HepG2 (cell line): ENCODE results near the gene HES1. TPM values are rescaled to one million over a fixed set of nuclear protein-coding genes. Genes with fewer than 3 reads are reported as not detected.

Experiments
- ATAC-seq: fragments of 200-7000 bp; cut with Tn5 transposase; 3 replicates; pipeline ENCODE4 v1.9.1; 2020; ENCODE audit warnings: mild to moderate bottlenecking, moderate library complexity
- BruUV-seq: library from RNA; stranded (reverse); fragments of 400-500 nt; replicated peaks from 2 replicates; lab custom pipeline; 2021; lab: Mats Ljungman, UMichigan
- CTCF ChIA-PET: fragments of 300-600 bp; formaldehyde crosslinking; extraction: SDS; loops from one replicate; lab custom pipeline; 2021; ENCODE audit warnings: low total read pairs, inconsistent platforms, low intra/inter-chr PET ratio; lab: Yijun Ruan, JAX
- POLR2A ChIA-PET: fragments of 350-600 bp; sonication (Branson Sonifier 250); formaldehyde crosslinking; loops from one replicate; lab custom pipeline; 2020; ENCODE audit warnings: antibody characterized with exemption, inconsistent platforms; lab: Yijun Ruan, JAX
- DNase-seq: peaks from one replicate; pipeline ENCODE4 v3.0.0-alpha.2; 2015; ENCODE audit warnings: low spot score
- FAIRE-seq: peaks from 3 replicates; lab custom pipeline; 2011; peaks lifted over from hg19 to GRCh38; lab: Jason Lieb, UNC
- H2AFZ ChIP-seq: one replicate; pipeline ENCODE4 v1.6.1; 2011; ENCODE audit warnings: low read length, inconsistent platforms
- H3K27ac ChIP-seq: fragments of 300-600 bp; 3 replicates; pipeline ENCODE4 v1.8.0; 2011; ENCODE audit warnings: mixed run types, mild to moderate bottlenecking, mixed read lengths, low read length, inconsistent platforms; ENCODE audit not compliant: insufficient read depth; ENCODE audit errors: extremely low read length
- H3K27me3 ChIP-seq, 2 experiments: fragments of 200-600 bp in 1 of 2; 2 replicates in 1 of 2; 3 replicates in 1 of 2; pipeline versions ENCODE4 v1.6.0 to v1.8.0; 2011; ENCODE audit warnings: low read length in 2 of 2, mild to moderate bottlenecking in 2 of 2, moderate library complexity in 2 of 2, inconsistent platforms in 1 of 2; ENCODE audit not compliant: insufficient read depth in 2 of 2, control insufficient read depth in 1 of 2
- H3K36me3 ChIP-seq, 2 experiments: fragments of 200-600 bp in 1 of 2; replicated peaks in 1 of 2; 2 replicates in 1 of 2; 3 replicates in 1 of 2; pipeline versions ENCODE4 v1.5.1 to v1.8.0; 2011; ENCODE audit warnings: low read length in 2 of 2, inconsistent platforms in 1 of 2; ENCODE audit not compliant: insufficient read depth in 2 of 2, control insufficient read depth in 1 of 2
- H3K4me1 ChIP-seq: 2 replicates; pipeline ENCODE4 v1.5.1; 2012; ENCODE audit warnings: low read length, inconsistent platforms; ENCODE audit not compliant: insufficient read depth
- H3K4me2 ChIP-seq: 2 replicates; pipeline ENCODE4 v1.6.0; 2011; ENCODE audit warnings: low read depth, low read length, inconsistent platforms
- H3K4me3 ChIP-seq, 3 experiments: fragments of 200-600 bp in 1 of 3; sonication (generic), shearing (Covaris generic) in 1 of 3; replicated peaks in 1 of 3; 2 replicates each; pipeline ENCODE4 v1.5.1; 2011 to 2016; ENCODE audit warnings: low read length in 3 of 3, inconsistent platforms in 2 of 3, low read depth in 2 of 3, mild to moderate bottlenecking in 2 of 3, control low read depth in 1 of 3, mixed read lengths in 1 of 3; ENCODE audit not compliant: insufficient read depth in 1 of 3
- H3K79me2 ChIP-seq: one replicate; pipeline ENCODE4 v1.6.1; 2011; ENCODE audit warnings: low read length, inconsistent platforms; ENCODE audit not compliant: insufficient read depth
- H3K9ac ChIP-seq: 2 replicates; pipeline ENCODE4 v1.6.0; 2011; ENCODE audit warnings: mild to moderate bottlenecking, low read depth, low read length, inconsistent platforms; ENCODE audit not compliant: insufficient read depth
- H3K9me3 ChIP-seq: 2 replicates; pipeline ENCODE4 v1.5.1; 2012; ENCODE audit warnings: mild to moderate bottlenecking, low read length
- H4K20me1 ChIP-seq: 2 replicates; pipeline ENCODE4 v1.6.0; 2011; ENCODE audit warnings: inconsistent platforms, mild to moderate bottlenecking, low read length, moderate library complexity; ENCODE audit not compliant: insufficient read depth
- ATF1 ChIP-seq: IDR thresholded peaks from 2 replicates; pipeline ENCODE4 v1.6.1; 2016; ENCODE audit warnings: mild to moderate bottlenecking, control low read depth
- CC2D1A ChIP-seq: sonication (generic); formaldehyde crosslinking; IDR thresholded peaks from 2 replicates; pipeline ENCODE4 v1.8.1; 2023; ENCODE audit warnings: mild to moderate bottlenecking, missing genetic modification reagents
- FOXA3 ChIP-seq: IDR thresholded peaks from 2 replicates; pipeline ENCODE4 v1.6.1; 2016; ENCODE audit warnings: missing genetic modification reagents, missing compliant biosample characterization
- GTF3A ChIP-seq: sonication (generic); formaldehyde crosslinking; conservative IDR thresholded peaks from 2 replicates; pipeline ENCODE4 v1.4.0; 2020; ENCODE audit warnings: mild to moderate bottlenecking, missing genetic modification reagents
- HIVEP1 ChIP-seq: sonication (generic); formaldehyde crosslinking; IDR thresholded peaks from 2 replicates; pipeline ENCODE4 v1.4.0; 2020; ENCODE audit warnings: mild to moderate bottlenecking, missing genetic modification reagents
- HMG20A ChIP-seq: IDR thresholded peaks from 2 replicates; pipeline ENCODE4 v1.6.1; 2016; ENCODE audit warnings: borderline replicate concordance
- HNF4G ChIP-seq, 2 experiments: sonication (generic) in 1 of 2; formaldehyde crosslinking in 1 of 2; IDR thresholded peaks; 2 replicates each; pipeline versions ENCODE4 v1.4.0 to v1.6.1; 2011 to 2020; ENCODE audit warnings: borderline replicate concordance in 2 of 2, low read depth in 2 of 2, mild to moderate bottlenecking in 2 of 2, low read length in 1 of 2, missing genetic modification reagents in 1 of 2, moderate library complexity in 1 of 2
- KLF15 ChIP-seq: sonication (generic); formaldehyde crosslinking; IDR thresholded peaks from 2 replicates; pipeline ENCODE4 v1.8.1; 2023; ENCODE audit warnings: borderline replicate concordance, mild to moderate bottlenecking, inconsistent platforms, missing genetic modification reagents, mixed read lengths
- MAFK ChIP-seq, 2 experiments: IDR thresholded peaks in 1 of 2; conservative IDR thresholded peaks in 1 of 2; 2 replicates each; pipeline ENCODE4 v1.6.1; 2011; ENCODE audit warnings: improper control_type of control experiment in 2 of 2, low read length in 2 of 2
- NFATC3 ChIP-seq: sonication (generic); formaldehyde crosslinking; IDR thresholded peaks from 2 replicates; pipeline ENCODE4 v1.5.1; 2020; ENCODE audit warnings: mild to moderate bottlenecking, missing genetic modification reagents
- PAF1 ChIP-seq: IDR thresholded peaks from 2 replicates; pipeline ENCODE4 v1.6.1; 2016; ENCODE audit warnings: missing genetic modification reagents, missing compliant biosample characterization
- REL ChIP-seq: sonication (generic); formaldehyde crosslinking; conservative IDR thresholded peaks from 2 replicates; pipeline ENCODE4 v1.8.0; 2022; ENCODE audit warnings: mild to moderate bottlenecking, missing genetic modification reagents, moderate library complexity
- SAP130 ChIP-seq: IDR thresholded peaks from 2 replicates; pipeline ENCODE4 v1.6.1; 2016; ENCODE audit warnings: low read depth
- SETDB1 ChIP-seq: sonication (generic); formaldehyde crosslinking; IDR thresholded peaks from 2 replicates; pipeline ENCODE4 v1.5.1; 2020; ENCODE audit warnings: missing genetic modification reagents, mild to moderate bottlenecking, borderline replicate concordance
- TCF7 ChIP-seq: sonication (generic); IDR thresholded peaks from 2 replicates; pipeline ENCODE4 v1.6.1; 2016; ENCODE audit warnings: antibody characterized with exemption, low read depth
- ZBTB7A ChIP-seq: sonication (generic); formaldehyde crosslinking; IDR thresholded peaks from 2 replicates; pipeline ENCODE4 v1.8.0; 2022; ENCODE audit warnings: mild to moderate bottlenecking, missing genetic modification reagents
- ZC3H13 ChIP-seq: sonication (generic); formaldehyde crosslinking; IDR thresholded peaks from 2 replicates; pipeline ENCODE4 v1.8.1; 2023; ENCODE audit warnings: mild to moderate bottlenecking, missing genetic modification reagents, moderate library complexity
- ZNF275 ChIP-seq: sonication (generic); formaldehyde crosslinking; IDR thresholded peaks from 2 replicates; pipeline ENCODE4 v1.8.0; 2022; ENCODE audit warnings: missing genetic modification reagents, mild to moderate bottlenecking, inconsistent platforms, borderline replicate concordance
- ZNF335 ChIP-seq: sonication (generic); formaldehyde crosslinking; IDR thresholded peaks from 2 replicates; pipeline ENCODE4 v1.4.0; 2020; ENCODE audit warnings: missing genetic modification reagents
- ZNF616 ChIP-seq: sonication (generic); formaldehyde crosslinking; IDR thresholded peaks from 2 replicates; pipeline ENCODE4 v1.5.0; 2020; ENCODE audit warnings: low read depth, mild to moderate bottlenecking, missing genetic modification reagents
- ZNF652 ChIP-seq: IDR thresholded peaks from 2 replicates; pipeline ENCODE4 v1.6.1; 2016; ENCODE audit warnings: low read depth, borderline replicate concordance
- ZNF709 ChIP-seq: sonication (generic); formaldehyde crosslinking; IDR thresholded peaks from 2 replicates; pipeline ENCODE4 v1.5.0; 2020; ENCODE audit warnings: mild to moderate bottlenecking, missing genetic modification reagents
- WGBS: methylation state at CpG from one replicate; pipeline ENCODE4 v1.1.6; 2017; ENCODE audit warnings: low lambda C conversion rate; 5-methylcytosine and 5-hydroxymethylcytosine counted together
- in situ Hi-C: cut with HindIII; loops from 2 replicates; pipeline ENCODE4 v1.10.0; 2017; ENCODE audit warnings: low pct_unique_long_range_greater_than_20kb; ENCODE audit not compliant: extremely low pct_ligation_motif_present
- intact Hi-C: fragments of 100-400 bp; cut with micrococcal nuclease; formaldehyde crosslinking; loops from one replicate; pipeline ENCODE4 v1.10.0; 2022; ENCODE audit not compliant: unreplicated experiment
- polyA plus RNA-seq, 8 experiments: library from polyadenylated mRNA; depleted of rRNA in 3 of 8; stranded (reverse) in 7 of 8; unstranded in 1 of 8; fragments of >200 nt; fragmentation: Illumina TruSeq in 4 of 8; extraction: Trizol in 4 of 8; gene quantifications; 2 replicates each; pipeline versions ENCODE4 v1.2.1 to v1.2.3, GENCODE V29; 2011 to 2016; ENCODE audit warnings: low read depth in 4 of 8, missing spikeins in 1 of 8, mixed read lengths in 1 of 8; ENCODE audit not compliant: insufficient read depth in 1 of 8
- total RNA-seq, 5 experiments: library from RNA; depleted of rRNA; stranded (reverse); fragments of >200 nt; fragmentation: Illumina TruSeq; extraction: Trizol; gene quantifications; 2 replicates each; pipeline ENCODE4 v1.2.3, GENCODE V29; 2016; ENCODE audit warnings: low read depth in 1 of 5
- TF ChIP-seq, protein P1 (sequence below): sonication (generic); formaldehyde crosslinking; IDR thresholded peaks from 2 replicates; pipeline ENCODE4 v1.8.0; 2022; ENCODE audit warnings: mild to moderate bottlenecking, missing genetic modification reagents; ENCODE audit not compliant: insufficient replicate concordance

The HES1 gene
- total and polyA plus RNA-seq, 2 of the 13 experiments (the other 11 are each of a cell fraction or from before 2014, with no cell fraction given): 15.4 to 19.8 TPM

- no peaks in the 10 kb centered on the region for H3K9me3 ChIP-seq
- 21% methylated on average over 7 of the region's 7 CpGs for WGBS
- in situ Hi-C loops: loop anchor here (10.0 kb wide), 1 partner anchor 149 kb away; no protein-coding TSS in a partner anchor
- H3K36me3 ChIP-seq: no peaks in the 10 kb centered on the region
- H3K4me3 ChIP-seq: no peak overlapping the region
- no TSS peak for BruUV-seq
- H3K9ac ChIP-seq: no peak overlapping the region
- DNase-seq: peak; percentile 38
- H4K20me1 ChIP-seq: no peaks in the 10 kb centered on the region
- H3K4me2 ChIP-seq: no peak overlapping the region
- H3K27ac ChIP-seq: no peak overlapping the region
- ATAC-seq: no peak
- H3K4me1 ChIP-seq: peaks cover 72% of the 10 kb centered on the region
- CTCF ChIA-PET: no interaction called here
- peaks cover 0 to 22% of the 10 kb centered on the region in 2 experiments; a peak in 3 of 5 replicates for H3K27me3 ChIP-seq
- no peaks in the 10 kb centered on the region for H3K79me2 ChIP-seq
- no peak for FAIRE-seq
- no peak overlapping the region for H2AFZ ChIP-seq
- POLR2A ChIA-PET: no interaction called here
- intact Hi-C loops: no loop called here
- no peak for TF ChIP-seq CC2D1A (CRISPR knock-in tag)
- TF ChIP-seq, protein P1, sequence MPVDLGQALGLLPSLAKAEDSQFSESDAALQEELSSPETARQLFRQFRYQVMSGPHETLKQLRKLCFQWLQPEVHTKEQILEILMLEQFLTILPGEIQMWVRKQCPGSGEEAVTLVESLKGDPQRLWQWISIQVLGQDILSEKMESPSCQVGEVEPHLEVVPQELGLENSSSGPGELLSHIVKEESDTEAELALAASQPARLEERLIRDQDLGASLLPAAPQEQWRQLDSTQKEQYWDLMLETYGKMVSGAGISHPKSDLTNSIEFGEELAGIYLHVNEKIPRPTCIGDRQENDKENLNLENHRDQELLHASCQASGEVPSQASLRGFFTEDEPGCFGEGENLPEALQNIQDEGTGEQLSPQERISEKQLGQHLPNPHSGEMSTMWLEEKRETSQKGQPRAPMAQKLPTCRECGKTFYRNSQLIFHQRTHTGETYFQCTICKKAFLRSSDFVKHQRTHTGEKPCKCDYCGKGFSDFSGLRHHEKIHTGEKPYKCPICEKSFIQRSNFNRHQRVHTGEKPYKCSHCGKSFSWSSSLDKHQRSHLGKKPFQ (CRISPR knock-in tag): no peak
- peak; percentile 36; the same call in 1 of the 2 replicates for TF ChIP-seq FOXA3 (CRISPR knock-in tag)
- TF ChIP-seq HMG20A (CRISPR knock-in tag): peak; percentile 40; the same call in 1 of the 2 replicates
- 0 out of 2 replicates have a peak, but pooled peaks have one; percentile 8 for TF ChIP-seq TCF7
- no peak for TF ChIP-seq ZNF652
- TF ChIP-seq SETDB1 (CRISPR knock-in tag): no peak
- TF ChIP-seq MAFK (conservative IDR thresholded peaks at IDR 0.05 in 1 of 2, IDR thresholded peaks at IDR 0.05 in 1 of 2; ENCODE audit: low read length in 2 of 2): no peak
- no peak for TF ChIP-seq ZNF616 (CRISPR knock-in tag)
- no peak for TF ChIP-seq REL (CRISPR knock-in tag)
- TF ChIP-seq ATF1 (CRISPR knock-in tag): no peak
- no peak for TF ChIP-seq ZNF275
- TF ChIP-seq PAF1: no peak
- no peak for TF ChIP-seq KLF15 (CRISPR knock-in tag)
- TF ChIP-seq SAP130: no peak
- TF ChIP-seq ZBTB7A (CRISPR knock-in tag): no peak
- TF ChIP-seq ZNF709 (CRISPR knock-in tag): no peak
- TF ChIP-seq HNF4G (IDR thresholded peaks at IDR 0.05; ENCODE audit: borderline replicate concordance, low read depth, low read length): no peak
- TF ChIP-seq HNF4G (CRISPR knock-in tag; IDR thresholded peaks at IDR 0.05; ENCODE audit: borderline replicate concordance, low read depth): no peak
- no peak for TF ChIP-seq GTF3A (CRISPR knock-in tag)
- TF ChIP-seq HIVEP1 (CRISPR knock-in tag): no peak
- TF ChIP-seq ZC3H13 (CRISPR knock-in tag): no peak
- no peak for TF ChIP-seq ZNF335
- TF ChIP-seq NFATC3 (CRISPR knock-in tag): no peak
Measured at GRCh38 chr3:194165271-194166018, 29.5 kb downstream of the HES1 start.
